Trophoblast cell (in vitro differentiated cells and primary cell): ENCODE data around the gene UNC13A.
A peak's percentile ranks its signal among the peaks of the same experiment; 100 is the strongest.

ENCODE experiments used
- DNase-seq, 2 donors: peaks; one replicate each; pipeline ENCODE4 v3.0.0-alpha.2; 2016
- H2AFZ ChIP-seq: 2 replicates; pipeline ENCODE4 v1.6.1; 2013; ENCODE audit warnings: low read length, moderate library complexity, mild to moderate bottlenecking; ENCODE audit not compliant: insufficient read depth, poor library complexity
- H2AK5ac ChIP-seq: 2 replicates; pipeline ENCODE4 v1.6.1; 2013; ENCODE audit warnings: mild to moderate bottlenecking, low read length
- H2BK120ac ChIP-seq: 2 replicates; pipeline ENCODE4 v1.6.1; 2013; ENCODE audit warnings: low read length, mild to moderate bottlenecking, moderate library complexity; ENCODE audit not compliant: insufficient read depth, poor library complexity
- H2BK12ac ChIP-seq: 2 replicates; pipeline ENCODE4 v1.6.1; 2013; ENCODE audit warnings: mild to moderate bottlenecking, low read length, moderate library complexity
- H2BK5ac ChIP-seq: 2 replicates; pipeline ENCODE4 v1.6.1; 2013; ENCODE audit warnings: low read length, low read depth, moderate library complexity, mild to moderate bottlenecking; ENCODE audit not compliant: poor library complexity
- H3K14ac ChIP-seq: 2 replicates; pipeline ENCODE4 v1.6.1; 2013; ENCODE audit warnings: mild to moderate bottlenecking, low read length
- H3K18ac ChIP-seq: 2 replicates; pipeline ENCODE4 v1.6.1; 2013; ENCODE audit warnings: mild to moderate bottlenecking, low read length
- H3K23ac ChIP-seq: 2 replicates; pipeline ENCODE4 v1.6.1; 2013; ENCODE audit warnings: low read length
- H3K27ac ChIP-seq: 2 replicates; pipeline ENCODE4 v1.5.1; 2013; ENCODE audit warnings: low read depth, mild to moderate bottlenecking, inconsistent platforms, low read length, moderate library complexity
- H3K27me3 ChIP-seq: 2 replicates; pipeline ENCODE4 v1.6.1; 2013; ENCODE audit warnings: inconsistent platforms, mild to moderate bottlenecking, low read length, moderate library complexity; ENCODE audit not compliant: insufficient read depth
- H3K36me3 ChIP-seq, 2 experiments: 1 replicate in 1 of 2; 2 replicates in 1 of 2; pipeline ENCODE4 v1.6.1; 2013; ENCODE audit warnings: low read length in 2 of 2, mild to moderate bottlenecking in 2 of 2, moderate library complexity in 1 of 2; ENCODE audit not compliant: insufficient read depth in 2 of 2, control insufficient read depth in 1 of 2
- H3K4ac ChIP-seq: 2 replicates; pipeline ENCODE4 v1.6.1; 2013; ENCODE audit warnings: low read depth, mild to moderate bottlenecking, low read length, moderate library complexity
- H3K4me1 ChIP-seq, 2 experiments: 1 replicate in 1 of 2; 2 replicates in 1 of 2; pipeline ENCODE4 v1.6.1; 2013; ENCODE audit warnings: low read length in 2 of 2, mild to moderate bottlenecking in 2 of 2, moderate library complexity in 1 of 2; ENCODE audit not compliant: insufficient read depth in 2 of 2, control insufficient read depth in 1 of 2
- H3K4me2 ChIP-seq: 2 replicates; pipeline ENCODE4 v1.6.1; 2013; ENCODE audit warnings: inconsistent platforms, mild to moderate bottlenecking, low read length, moderate library complexity
- H3K4me3 ChIP-seq: 2 replicates; pipeline ENCODE4 v1.5.1; 2013; ENCODE audit warnings: mild to moderate bottlenecking, low read depth, low read length, inconsistent platforms
- H3K79me1 ChIP-seq: one replicate; pipeline ENCODE4 v1.6.1; 2013; ENCODE audit warnings: low read length
- H3K79me2 ChIP-seq: 2 replicates; pipeline ENCODE4 v1.6.1; 2013; ENCODE audit warnings: low read length, mild to moderate bottlenecking; ENCODE audit not compliant: control insufficient read depth, insufficient read depth, poor library complexity
- H3K9ac ChIP-seq: 2 replicates; pipeline ENCODE4 v1.6.1; 2013; ENCODE audit warnings: mild to moderate bottlenecking, low read length
- H3K9me3 ChIP-seq: 2 replicates; pipeline ENCODE4 v1.6.1; 2013; ENCODE audit warnings: low read depth, mild to moderate bottlenecking, control low read depth, inconsistent platforms, low read length; ENCODE audit not compliant: insufficient read depth
- H4K12ac ChIP-seq: 2 replicates; pipeline ENCODE4 v1.6.1; 2013; ENCODE audit warnings: low read depth, mild to moderate bottlenecking, low read length, moderate library complexity
- H4K8ac ChIP-seq: 2 replicates; pipeline ENCODE4 v1.6.1; 2013; ENCODE audit warnings: low read depth, mild to moderate bottlenecking, low read length, moderate library complexity
- H4K91ac ChIP-seq: one replicate; pipeline ENCODE4 v1.6.1; 2013; ENCODE audit warnings: low read depth, mild to moderate bottlenecking, low read length, moderate library complexity
- WGBS: extraction: QIAGEN DNeasy Blood & Tissue Kit; methylation state at CpG from one replicate; pipeline ENCODE4 v1.1.7; 2013; ENCODE audit warnings: missing lambda C conversion rate; ENCODE audit not compliant: insufficient read length, insufficient coverage; ENCODE audit errors: extremely low coverage; 5-methylcytosine and 5-hydroxymethylcytosine counted together

Gene UNC13A

GRCh38 chr19:17684256-17684655 lies 3.9 kb downstream of the UNC13A start:
- H3K79me2 ChIP-seq = no peaks in the 10 kb centered on the region
- H3K4me2 ChIP-seq = no peak overlapping the region
- H3K9me3 ChIP-seq = peaks cover 3% of the 10 kb centered on the region
- H4K12ac ChIP-seq = no peak overlapping the region
- H2AK5ac ChIP-seq = no peak overlapping the region
- no peak overlapping the region for H3K18ac ChIP-seq
- H2BK5ac ChIP-seq = no peak overlapping the region
- H3K23ac ChIP-seq = no peak overlapping the region
- DNase-seq = no peak
- H3K27ac ChIP-seq = no peak overlapping the region
- H3K27me3 ChIP-seq = peaks cover 18% of the 10 kb centered on the region
- H3K4me3 ChIP-seq = no peak overlapping the region
- H2AFZ ChIP-seq = no peak overlapping the region
- no peak overlapping the region for H2BK12ac ChIP-seq
- H3K36me3 ChIP-seq = no peaks in the 10 kb centered on the region
- H3K4ac ChIP-seq = no peak overlapping the region
- H3K79me1 ChIP-seq = no peaks in the 10 kb centered on the region
- H3K14ac ChIP-seq = no peak overlapping the region
- H4K91ac ChIP-seq = no peak overlapping the region
- H4K8ac ChIP-seq = no peak overlapping the region
- no peak overlapping the region for H2BK120ac ChIP-seq
- H3K4me1 ChIP-seq = peaks cover 3 to 5% of the 10 kb centered on the region in 2 experiments
- WGBS = no CpG with 5 or more reads among the region's 4 CpGs
- no peak overlapping the region for H3K9ac ChIP-seq

GRCh38 chr19:17683078-17683477 lies 5.1 kb downstream of the UNC13A start:
- no CpG with 5 or more reads among the region's 4 CpGs for WGBS
- Histone ChIP-seq H3K4me1 (peaks cover 3% of the 10 kb centered on the region in 2 experiments), H4K8ac (no peak overlapping the region), H3K79me2 (no peaks in the 10 kb centered on the region), H3K27me3 (peaks cover 16% of the 10 kb centered on the region), H4K12ac (no peak overlapping the region), H2BK12ac (no peak overlapping the region), H3K4ac (no peak overlapping the region), H3K36me3 (no peaks in the 10 kb centered on the region), H2BK5ac (no peak overlapping the region), H3K79me1 (no peaks in the 10 kb centered on the region), H3K4me3 (no peak overlapping the region), H4K91ac (no peak overlapping the region), H3K27ac (no peak overlapping the region), H2AK5ac (no peak overlapping the region), H3K18ac (no peak overlapping the region), H3K23ac (no peak overlapping the region), H2BK120ac (no peak overlapping the region), H3K9me3 (peaks cover 3% of the 10 kb centered on the region), H3K4me2 (no peak overlapping the region), H2AFZ (no peak overlapping the region), H3K9ac (no peak overlapping the region), H3K14ac (no peak overlapping the region)
- DNase-seq = no peak

- Histone ChIP-seq H3K27ac (no peak overlapping the region), H4K12ac (no peak overlapping the region), H2BK5ac (no peak overlapping the region), H3K4me3 (no peak overlapping the region), H3K18ac (no peak overlapping the region), H3K4ac (no peak overlapping the region), H2BK12ac (no peak overlapping the region), H3K9me3 (peaks cover 3% of the 10 kb centered on the region), H4K91ac (no peak overlapping the region), H3K79me1 (no peaks in the 10 kb centered on the region), H3K4me2 (no peak overlapping the region), H3K14ac (no peak overlapping the region), H3K4me1 (peaks cover 3% of the 10 kb centered on the region in 2 experiments), H3K23ac (no peak overlapping the region), H4K8ac (no peak overlapping the region), H2AFZ (no peak overlapping the region), H3K27me3 (peaks cover 9% of the 10 kb centered on the region), H3K36me3 (no peaks in the 10 kb centered on the region), H3K9ac (no peak overlapping the region), H2AK5ac (no peak overlapping the region), H3K79me2 (no peaks in the 10 kb centered on the region), H2BK120ac (no peak overlapping the region)
- WGBS = no CpG with 5 or more reads among the region's 5 CpGs
- no peak for DNase-seq
Observed at GRCh38 chr19:17682273-17682672, 5.9 kb downstream of the UNC13A start.

GRCh38 chr19:17681505-17682125 lies 6.5 kb downstream of the UNC13A start:
- peak in 1 of 2 donors; percentile 25 for DNase-seq
- no peaks in the 10 kb centered on the region for H3K79me1 ChIP-seq
- H3K36me3 ChIP-seq = no peaks in the 10 kb centered on the region
- H2AK5ac ChIP-seq = no peak overlapping the region
- H2BK120ac ChIP-seq = no peak overlapping the region
- H3K23ac ChIP-seq = no peak overlapping the region
- no peak overlapping the region for H2BK12ac ChIP-seq
- H4K8ac ChIP-seq = no peak overlapping the region
- no peaks in the 10 kb centered on the region for H3K79me2 ChIP-seq
- H4K12ac ChIP-seq = no peak overlapping the region
- H3K4me1 ChIP-seq = peaks cover 0 to 3% of the 10 kb centered on the region in 2 experiments
- no peak overlapping the region for H3K9ac ChIP-seq
- H3K14ac ChIP-seq = no peak overlapping the region
- H3K4ac ChIP-seq = no peak overlapping the region
- H3K27ac ChIP-seq = no peak overlapping the region
- H4K91ac ChIP-seq = no peak overlapping the region
- H2BK5ac ChIP-seq = no peak overlapping the region
- H3K18ac ChIP-seq = no peak overlapping the region
- H3K27me3 ChIP-seq = peaks cover 4% of the 10 kb centered on the region
- no peak overlapping the region for H3K4me2 ChIP-seq
- H2AFZ ChIP-seq = no peak overlapping the region
- no CpG with 5 or more reads among the region's 25 CpGs for WGBS
- H3K9me3 ChIP-seq = peaks cover 3% of the 10 kb centered on the region
- H3K4me3 ChIP-seq = no peak overlapping the region
